ENCODE results near the gene NADK. TPM values are rescaled to one million over a fixed set of nuclear protein-coding genes. Genes with fewer than 3 reads are reported as not detected.
"Not testable (repeated sequence)": the region's sequence is repeated elsewhere in the genome, so short reads cannot be mapped to it uniquely, and the experiment has no call there.

NADK gene
- total and polyA plus RNA-seq, 2 of the 13 experiments (the other 11 are each of a cell fraction or from before 2014, with no cell fraction given), result 56.6 to 60.1 TPM

DNA sequence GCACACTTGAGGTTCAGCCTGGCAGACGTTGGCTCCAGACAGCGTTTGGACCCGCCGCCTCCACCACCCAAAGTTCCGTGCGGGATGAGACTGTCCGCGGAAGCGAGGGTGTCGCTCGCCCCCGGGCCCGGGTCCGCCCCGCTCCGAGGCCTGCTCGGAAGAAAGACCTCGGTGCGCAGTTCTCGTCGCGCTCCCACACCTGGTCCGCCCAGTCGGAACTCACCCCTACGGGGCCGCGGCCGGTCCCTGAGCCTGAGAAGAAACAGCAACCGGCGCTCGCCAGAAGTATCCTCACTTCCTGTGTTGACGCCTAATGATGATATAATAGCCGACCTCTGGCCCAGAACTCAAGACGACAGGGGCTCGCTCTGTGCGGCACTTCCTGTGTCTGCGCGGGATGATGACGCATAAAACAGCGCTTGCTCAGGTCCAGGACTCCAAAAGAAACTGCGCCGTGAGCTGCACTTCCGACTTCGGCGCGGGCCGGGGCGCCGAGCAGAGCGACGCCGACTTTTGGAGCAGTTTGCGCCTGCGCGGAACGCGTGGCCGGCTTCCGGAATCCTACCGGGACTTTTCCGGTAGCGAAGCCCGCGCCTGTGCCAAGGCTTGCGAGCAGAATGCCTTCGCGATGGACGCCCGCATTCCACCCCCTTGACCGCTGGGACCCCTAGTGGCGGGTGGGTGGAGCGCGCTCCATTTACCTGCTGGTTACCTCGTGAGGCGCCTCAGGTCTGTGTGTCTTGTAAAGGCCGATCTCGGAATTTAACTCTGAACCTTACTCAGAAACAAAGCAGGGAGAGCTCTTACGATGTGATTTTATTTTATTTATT, 54.0 kb downstream of the NADK start, which contains the start of gene CDK11A (continued):
- TF ChIP-seq ZHX2 (IDR thresholded peaks at IDR 0.05; ENCODE audit: low read depth) (peak; percentile 98), AKAP8 (CRISPR knock-in tag; IDR thresholded peaks at IDR 0.05) (peak; percentile 74; the same call in 1 of the 2 replicates), SIN3A (IDR thresholded peaks at IDR 0.05; ENCODE audit: borderline replicate concordance, low read depth, low read length) (peak; percentile 63; the same call in 1 of the 2 replicates), ELF3 (CRISPR knock-in tag; IDR thresholded peaks at IDR 0.05) (peak; percentile 68), BCL6 (CRISPR knock-in tag; IDR thresholded peaks at IDR 0.05) (0 out of 2 replicates have a peak, but pooled peaks have one; percentile 12), FOXP4 (CRISPR knock-in tag; IDR thresholded peaks at IDR 0.05) (0 out of 2 replicates have a peak, but pooled peaks have one; percentile 9), ZFX (CRISPR knock-in tag; IDR thresholded peaks at IDR 0.05; ENCODE audit: low read depth) (peak; percentile 50), PHF8 (CRISPR knock-in tag; IDR thresholded peaks at IDR 0.05) (peak; percentile 74; the same call in 1 of the 2 replicates), TEAD3 (CRISPR knock-in tag; optimal IDR thresholded peaks at IDR 0.05; ENCODE audit: borderline replicate concordance) (peak; percentile 23), KMT2B (CRISPR knock-in tag; IDR thresholded peaks at IDR 0.05) (peak; percentile 91), TARDBP (CRISPR knock-in tag; IDR thresholded peaks at IDR 0.05) (0 out of 2 replicates have a peak, but pooled peaks have one; percentile 36), ERF (CRISPR knock-in tag; IDR thresholded peaks at IDR 0.05) (peak; percentile 56)
- TF ChIP-seq ZHX2 (CRISPR knock-in tag; IDR thresholded peaks at IDR 0.05; ENCODE audit: borderline replicate concordance), result not testable (repeated sequence)
- TF ChIP-seq, protein P1, sequence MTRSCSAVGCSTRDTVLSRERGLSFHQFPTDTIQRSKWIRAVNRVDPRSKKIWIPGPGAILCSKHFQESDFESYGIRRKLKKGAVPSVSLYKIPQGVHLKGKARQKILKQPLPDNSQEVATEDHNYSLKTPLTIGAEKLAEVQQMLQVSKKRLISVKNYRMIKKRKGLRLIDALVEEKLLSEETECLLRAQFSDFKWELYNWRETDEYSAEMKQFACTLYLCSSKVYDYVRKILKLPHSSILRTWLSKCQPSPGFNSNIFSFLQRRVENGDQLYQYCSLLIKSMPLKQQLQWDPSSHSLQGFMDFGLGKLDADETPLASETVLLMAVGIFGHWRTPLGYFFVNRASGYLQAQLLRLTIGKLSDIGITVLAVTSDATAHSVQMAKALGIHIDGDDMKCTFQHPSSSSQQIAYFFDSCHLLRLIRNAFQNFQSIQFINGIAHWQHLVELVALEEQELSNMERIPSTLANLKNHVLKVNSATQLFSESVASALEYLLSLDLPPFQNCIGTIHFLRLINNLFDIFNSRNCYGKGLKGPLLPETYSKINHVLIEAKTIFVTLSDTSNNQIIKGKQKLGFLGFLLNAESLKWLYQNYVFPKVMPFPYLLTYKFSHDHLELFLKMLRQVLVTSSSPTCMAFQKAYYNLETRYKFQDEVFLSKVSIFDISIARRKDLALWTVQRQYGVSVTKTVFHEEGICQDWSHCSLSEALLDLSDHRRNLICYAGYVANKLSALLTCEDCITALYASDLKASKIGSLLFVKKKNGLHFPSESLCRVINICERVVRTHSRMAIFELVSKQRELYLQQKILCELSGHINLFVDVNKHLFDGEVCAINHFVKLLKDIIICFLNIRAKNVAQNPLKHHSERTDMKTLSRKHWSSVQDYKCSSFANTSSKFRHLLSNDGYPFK (CRISPR knock-in tag; IDR thresholded peaks at IDR 0.05; ENCODE audit: borderline replicate concordance), result peak; percentile 40; the same call in 1 of the 2 replicates
- TF ChIP-seq, protein P2, sequence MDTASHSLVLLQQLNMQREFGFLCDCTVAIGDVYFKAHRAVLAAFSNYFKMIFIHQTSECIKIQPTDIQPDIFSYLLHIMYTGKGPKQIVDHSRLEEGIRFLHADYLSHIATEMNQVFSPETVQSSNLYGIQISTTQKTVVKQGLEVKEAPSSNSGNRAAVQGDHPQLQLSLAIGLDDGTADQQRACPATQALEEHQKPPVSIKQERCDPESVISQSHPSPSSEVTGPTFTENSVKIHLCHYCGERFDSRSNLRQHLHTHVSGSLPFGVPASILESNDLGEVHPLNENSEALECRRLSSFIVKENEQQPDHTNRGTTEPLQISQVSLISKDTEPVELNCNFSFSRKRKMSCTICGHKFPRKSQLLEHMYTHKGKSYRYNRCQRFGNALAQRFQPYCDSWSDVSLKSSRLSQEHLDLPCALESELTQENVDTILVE (CRISPR knock-in tag; IDR thresholded peaks at IDR 0.05), result peak; percentile 100

Data from HepG2 (cell line).